ENCODE results near the gene XBP1.

The XBP1 gene

GRCh38 chr22:28799606-28800307, 612 bp downstream of the XBP1 start:
- no peaks in the 10 kb centered on the region for H3K9me3 ChIP-seq (ENCODE audit: low read depth, low read length)
- H3K27ac ChIP-seq = peak overlapping the region; percentile 11; the same call in 1 of the 2 replicates
- no peak for DNase-seq (ENCODE audit: low read depth, low spot score)
- peaks cover 32% of the 10 kb centered on the region for H3K36me3 ChIP-seq (ENCODE audit: insufficient read depth, low read length)
- peak overlapping the region; percentile 87 for H3K9ac ChIP-seq (ENCODE audit: insufficient read length)
- peak overlapping the region; percentile 78 for H3K4me3 ChIP-seq
- TF ChIP-seq EZH2 (IDR thresholded peaks at IDR 0.05) (no peak), POLR2AphosphoS5 (IDR thresholded peaks at IDR 0.05; ENCODE audit: borderline replicate concordance, low read depth, low read length) (no peak), FOXP2 (optimal IDR thresholded peaks at IDR 0.05; ENCODE audit: control extremely low read depth, extremely low read length, insufficient read depth) (no peak)

GRCh38 chr22:28798810-28799605, 1.4 kb downstream of the XBP1 start:
- no peaks in the 10 kb centered on the region for H3K9me3 ChIP-seq (ENCODE audit: low read depth, low read length)
- H3K4me3 ChIP-seq = peak overlapping the region; percentile 78
- TF ChIP-seq FOXP2 (optimal IDR thresholded peaks at IDR 0.05; ENCODE audit: control extremely low read depth, extremely low read length, insufficient read depth) (no peak), POLR2AphosphoS5 (IDR thresholded peaks at IDR 0.05; ENCODE audit: borderline replicate concordance, low read depth, low read length) (no peak), EZH2 (IDR thresholded peaks at IDR 0.05) (no peak)
- H3K27ac ChIP-seq = peak overlapping the region; percentile 11; the same call in 1 of the 2 replicates
- DNase-seq (ENCODE audit: low read depth, low spot score) = no peak
- peak overlapping the region; percentile 87 for H3K9ac ChIP-seq (ENCODE audit: insufficient read length)
- peaks cover 39% of the 10 kb centered on the region for H3K36me3 ChIP-seq (ENCODE audit: insufficient read depth, low read length)

GRCh38 chr22:28795932-28796856, 4.2 kb downstream of the XBP1 start:
- TF ChIP-seq FOXP2 (optimal IDR thresholded peaks at IDR 0.05; ENCODE audit: control extremely low read depth, extremely low read length, insufficient read depth) (no peak), EZH2 (IDR thresholded peaks at IDR 0.05) (no peak), POLR2AphosphoS5 (IDR thresholded peaks at IDR 0.05; ENCODE audit: borderline replicate concordance, low read depth, low read length) (no peak)
- peak overlapping the region; percentile 7; the same call in 1 of the 2 replicates for H3K27ac ChIP-seq
- H3K36me3 ChIP-seq (ENCODE audit: insufficient read depth, low read length) = peaks cover 47% of the 10 kb centered on the region
- no peak for DNase-seq (ENCODE audit: low read depth, low spot score)
- H3K9me3 ChIP-seq (ENCODE audit: low read depth, low read length) = no peaks in the 10 kb centered on the region
- no peak overlapping the region for H3K9ac ChIP-seq (ENCODE audit: insufficient read length)
- no peak overlapping the region for H3K4me3 ChIP-seq

- no peak overlapping the region for H3K9ac ChIP-seq (ENCODE audit: insufficient read length)
Observed at GRCh38 chr22:28795071-28795693, 5.2 kb downstream of the XBP1 start.

GRCh38 chr22:28793976-28794584, 6.3 kb downstream of the XBP1 start:
- Histone ChIP-seq H3K36me3 (ENCODE audit: insufficient read depth, low read length) (peaks cover 51% of the 10 kb centered on the region), H3K9ac (ENCODE audit: insufficient read length) (no peak overlapping the region), H3K4me3 (no peak overlapping the region), H3K27ac (no peak overlapping the region), H3K9me3 (ENCODE audit: low read depth, low read length) (no peaks in the 10 kb centered on the region)
- no peak for DNase-seq (ENCODE audit: low read depth, low spot score)
- TF ChIP-seq FOXP2 (optimal IDR thresholded peaks at IDR 0.05; ENCODE audit: control extremely low read depth, extremely low read length, insufficient read depth) (no peak), EZH2 (IDR thresholded peaks at IDR 0.05) (no peak), POLR2AphosphoS5 (IDR thresholded peaks at IDR 0.05; ENCODE audit: borderline replicate concordance, low read depth, low read length) (no peak)

More at GRCh38 chr22:28795071-28795693, 5.2 kb downstream of the XBP1 start:
- Histone ChIP-seq H3K36me3 (ENCODE audit: insufficient read depth, low read length) (peaks cover 47% of the 10 kb centered on the region), H3K27ac (no peak overlapping the region), H3K9me3 (ENCODE audit: low read depth, low read length) (no peaks in the 10 kb centered on the region), H3K4me3 (no peak overlapping the region)
- DNase-seq (ENCODE audit: low read depth, low spot score) = no peak
- no peak for TF ChIP-seq FOXP2 (optimal IDR thresholded peaks at IDR 0.05; ENCODE audit: control extremely low read depth, extremely low read length, insufficient read depth)
- TF ChIP-seq EZH2 (IDR thresholded peaks at IDR 0.05) = no peak
- no peak for TF ChIP-seq POLR2AphosphoS5 (IDR thresholded peaks at IDR 0.05; ENCODE audit: borderline replicate concordance, low read depth, low read length)

- TF ChIP-seq POLR2AphosphoS5 (IDR thresholded peaks at IDR 0.05; ENCODE audit: borderline replicate concordance, low read depth, low read length) (no peak), FOXP2 (optimal IDR thresholded peaks at IDR 0.05; ENCODE audit: control extremely low read depth, extremely low read length, insufficient read depth) (no peak), EZH2 (IDR thresholded peaks at IDR 0.05) (no peak)
- H3K27ac ChIP-seq = no peak overlapping the region
- no peak overlapping the region for H3K4me3 ChIP-seq
- no peak overlapping the region for H3K9ac ChIP-seq (ENCODE audit: insufficient read length)
- no peaks in the 10 kb centered on the region for H3K9me3 ChIP-seq (ENCODE audit: low read depth, low read length)
- H3K36me3 ChIP-seq (ENCODE audit: insufficient read depth, low read length) = peaks cover 52% of the 10 kb centered on the region
- DNase-seq (ENCODE audit: low read depth, low spot score) = no peak
Observed at GRCh38 chr22:28792491-28793383, 7.6 kb downstream of the XBP1 start.
